ENCODE data around the gene VMAC. TPM values are rescaled to one million over a fixed set of nuclear protein-coding genes. Genes with fewer than 3 reads are reported as not detected.
A peak's percentile ranks its signal among the peaks of the same experiment; 100 is the strongest.

Gene VMAC
- total and polyA plus RNA-seq, 2 of the 13 experiments (the other 11 are each of a cell fraction or from before 2014, with no cell fraction given) = 2.4 TPM

DNA sequence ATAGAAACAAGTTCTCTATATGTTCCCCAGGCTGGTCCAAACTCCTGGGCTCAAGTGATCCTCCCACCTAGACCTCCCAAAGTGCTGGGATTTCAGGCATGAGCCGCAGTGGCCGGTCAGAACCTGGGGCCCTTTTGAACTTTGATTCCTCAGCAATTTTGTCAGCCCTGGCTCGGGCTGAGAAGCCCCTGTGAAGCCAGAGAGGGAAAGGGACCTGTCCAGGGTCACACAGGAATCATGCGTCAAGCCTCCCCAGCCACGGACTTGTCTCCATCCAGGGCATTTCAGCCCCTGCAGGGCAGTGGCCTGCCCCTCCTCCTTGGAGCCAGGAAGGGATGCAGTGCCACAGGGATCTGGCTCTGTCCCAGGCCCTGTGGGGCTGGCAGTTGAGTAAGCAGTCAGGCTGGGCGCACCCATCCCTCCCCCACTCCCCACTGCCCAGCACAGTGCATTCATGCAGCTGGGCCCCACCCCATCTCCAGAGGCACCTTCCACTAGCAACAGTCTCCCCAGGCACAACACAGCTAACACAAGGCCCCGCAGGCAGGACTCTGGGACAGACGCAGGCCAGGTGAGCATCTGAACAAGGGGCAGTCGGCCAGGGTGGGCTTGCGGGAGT, 9.2 kb downstream of the VMAC start, which contains the start of gene CAPS (continued):
- TF ChIP-seq LCORL (IDR thresholded peaks at IDR 0.05) (no peak), LCORL (CRISPR knock-in tag; IDR thresholded peaks at IDR 0.05) (no peak), HDAC1 (CRISPR knock-in tag; IDR thresholded peaks at IDR 0.05) (0 out of 2 replicates have a peak, but pooled peaks have one; percentile 35), SMAD3 (CRISPR knock-in tag; IDR thresholded peaks at IDR 0.05) (no peak), CHD4 (IDR thresholded peaks at IDR 0.05; ENCODE audit: borderline replicate concordance, low read length) (no peak), ZNF567 (CRISPR knock-in tag; IDR thresholded peaks at IDR 0.05; ENCODE audit: borderline replicate concordance) (no peak), MAFK (conservative IDR thresholded peaks at IDR 0.05 in 1 of 2, IDR thresholded peaks at IDR 0.05 in 1 of 2; ENCODE audit: low read length in 2 of 2) (peak; percentile 48 to 65), ZSCAN12 (CRISPR knock-in tag; IDR thresholded peaks at IDR 0.05) (no peak), ZNF343 (CRISPR knock-in tag; IDR thresholded peaks at IDR 0.05) (0 out of 2 replicates have a peak, but pooled peaks have one; percentile 16), ZNF776 (CRISPR knock-in tag; IDR thresholded peaks at IDR 0.05) (no peak), AGO1 (IDR thresholded peaks at IDR 0.05; ENCODE audit: low read depth, low read length, poor library complexity, severe bottlenecking) (peak; percentile 30), HNRNPLL (IDR thresholded peaks at IDR 0.05; ENCODE audit: low read depth, low read length, poor library complexity, severe bottlenecking) (peak; percentile 8), ZBTB42 (CRISPR knock-in tag; IDR thresholded peaks at IDR 0.05) (no peak), ZNF496 (CRISPR knock-in tag; IDR thresholded peaks at IDR 0.05; ENCODE audit: insufficient replicate concordance) (no peak), ZNF570 (CRISPR knock-in tag; IDR thresholded peaks at IDR 0.05; ENCODE audit: borderline replicate concordance) (no peak), ZFP36 (IDR thresholded peaks at IDR 0.05; ENCODE audit: borderline replicate concordance, low read depth, low read length, partially characterized antibody) (peak; percentile 40), ZBTB37 (CRISPR knock-in tag; IDR thresholded peaks at IDR 0.05) (no peak), ZSCAN9 (CRISPR knock-in tag; IDR thresholded peaks at IDR 0.05; ENCODE audit: borderline replicate concordance) (no peak), KLF16 (CRISPR knock-in tag; IDR thresholded peaks at IDR 0.05) (no peak), HMGXB3 (CRISPR knock-in tag; IDR thresholded peaks at IDR 0.05; ENCODE audit: borderline replicate concordance) (no peak), ISL2 (CRISPR knock-in tag; IDR thresholded peaks at IDR 0.05) (no peak)
- TF ChIP-seq, protein P1, sequence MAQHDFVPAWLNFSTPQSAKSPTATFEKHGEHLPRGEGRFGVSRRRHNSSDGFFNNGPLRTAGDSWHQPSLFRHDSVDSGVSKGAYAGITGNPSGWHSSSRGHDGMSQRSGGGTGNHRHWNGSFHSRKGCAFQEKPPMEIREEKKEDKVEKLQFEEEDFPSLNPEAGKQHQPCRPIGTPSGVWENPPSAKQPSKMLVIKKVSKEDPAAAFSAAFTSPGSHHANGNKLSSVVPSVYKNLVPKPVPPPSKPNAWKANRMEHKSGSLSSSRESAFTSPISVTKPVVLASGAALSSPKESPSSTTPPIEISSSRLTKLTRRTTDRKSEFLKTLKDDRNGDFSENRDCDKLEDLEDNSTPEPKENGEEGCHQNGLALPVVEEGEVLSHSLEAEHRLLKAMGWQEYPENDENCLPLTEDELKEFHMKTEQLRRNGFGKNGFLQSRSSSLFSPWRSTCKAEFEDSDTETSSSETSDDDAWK (CRISPR knock-in tag; IDR thresholded peaks at IDR 0.05) = no peak
- TF ChIP-seq, protein P2, sequence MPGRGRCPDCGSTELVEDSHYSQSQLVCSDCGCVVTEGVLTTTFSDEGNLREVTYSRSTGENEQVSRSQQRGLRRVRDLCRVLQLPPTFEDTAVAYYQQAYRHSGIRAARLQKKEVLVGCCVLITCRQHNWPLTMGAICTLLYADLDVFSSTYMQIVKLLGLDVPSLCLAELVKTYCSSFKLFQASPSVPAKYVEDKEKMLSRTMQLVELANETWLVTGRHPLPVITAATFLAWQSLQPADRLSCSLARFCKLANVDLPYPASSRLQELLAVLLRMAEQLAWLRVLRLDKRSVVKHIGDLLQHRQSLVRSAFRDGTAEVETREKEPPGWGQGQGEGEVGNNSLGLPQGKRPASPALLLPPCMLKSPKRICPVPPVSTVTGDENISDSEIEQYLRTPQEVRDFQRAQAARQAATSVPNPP (CRISPR knock-in tag; IDR thresholded peaks at IDR 0.05) = no peak
